Hippocampal formation (tissue), 2 donors: ENCODE measurements around the gene THRSP.
"Not testable (repeated sequence)": the region's sequence is repeated elsewhere in the genome, so short reads cannot be mapped to it uniquely, and the experiment has no call there.

Source experiments
- DNase-seq, 2 donors: peaks; one replicate each; lab custom pipeline; 2025; lab: John Stamatoyannopoulos, UW

The THRSP gene

GRCh38 chr11:78063440-78064181 lies at the start of gene THRSP:
THRSP (plus strand) TSS chr11:78063861; CDS start chr11:78063882, 21 bp downstream.
- peak in 1 of 2 donors; percentile 8 for DNase-seq

- not testable (repeated sequence) for DNase-seq
Measured at GRCh38 chr11:78014937-78015520, 48.6 kb upstream of the THRSP start.

- DNase-seq = no peak
Measured at GRCh38 chr11:78015878-78016277, 47.8 kb upstream of the THRSP start.

GRCh38 chr11:78019808-78020207 lies 43.9 kb upstream of the THRSP start:
- no peak for DNase-seq

- DNase-seq = no peak
Measured at GRCh38 chr11:78020246-78020645, 43.4 kb upstream of the THRSP start.

- DNase-seq = no peak
Measured at GRCh38 chr11:78021611-78022010, 42.0 kb upstream of the THRSP start.

GRCh38 chr11:78022397-78023396 lies 41.0 kb upstream of the THRSP start, which contains the start of gene KCTD14:
KCTD14 (minus strand) TSS chr11:78023276; CDS start chr11:78023249, 27 bp downstream.
- DNase-seq = no peak

GRCh38 chr11:78023426-78023825 lies 40.2 kb upstream of the THRSP start:
- no peak for DNase-seq

GRCh38 chr11:78025378-78025777 lies 38.3 kb upstream of the THRSP start:
- no peak for DNase-seq

- no peak for DNase-seq
Measured at GRCh38 chr11:78027759-78028158, 35.9 kb upstream of the THRSP start.

- DNase-seq = not testable (repeated sequence)
Measured at GRCh38 chr11:78028423-78028822, 35.2 kb upstream of the THRSP start.

GRCh38 chr11:78030429-78031325 lies 33.0 kb upstream of the THRSP start:
- peak; percentile 91 to 92 for DNase-seq

GRCh38 chr11:78031629-78032028 lies 32.0 kb upstream of the THRSP start:
- DNase-seq = no peak

GRCh38 chr11:78032090-78032489 lies 31.6 kb upstream of the THRSP start:
- no peak for DNase-seq

GRCh38 chr11:78033040-78033439 lies 30.6 kb upstream of the THRSP start:
- DNase-seq = no peak

GRCh38 chr11:78034623-78035022 lies 29.0 kb upstream of the THRSP start:
- no peak for DNase-seq

- no peak for DNase-seq
Measured at GRCh38 chr11:78036313-78036712, 27.3 kb upstream of the THRSP start.

GRCh38 chr11:78037056-78037455 lies 26.6 kb upstream of the THRSP start:
- no peak for DNase-seq

- DNase-seq = no peak
Measured at GRCh38 chr11:78037825-78038620, 25.6 kb upstream of the THRSP start.

GRCh38 chr11:78038697-78039313 lies 24.9 kb upstream of the THRSP start:
- DNase-seq = no peak
